Uterus (tissue), 2 donors: ENCODE data around the gene FEZF2.

Source experiments
- CTCF ChIP-seq, 4 experiments: fragments of 200-600 bp in 2 of 4; fragments of 450-650 bp in 2 of 4; sonication (generic) in 2 of 4; IDR thresholded peaks; one replicate each; pipeline ENCODE4 v1.5.1; 2016 to 2019; ENCODE audit warnings: antibody characterized with exemption in 4 of 4, mild to moderate bottlenecking in 2 of 4, moderate library complexity in 1 of 4
- POLR2A ChIP-seq, 2 donors: fragments of 450-650 bp; IDR thresholded peaks; one replicate each; pipeline ENCODE4 v1.6.1; 2016; ENCODE audit warnings: antibody characterized with exemption in 2 of 2, mild to moderate bottlenecking in 1 of 2, moderate library complexity in 1 of 2

GRCh38 chr3:62415312-62415801 lies 42.0 kb upstream of the FEZF2 start:
- no peak for TF ChIP-seq CTCF (IDR thresholded peaks at IDR 0.05)
- no peak for TF ChIP-seq POLR2A (IDR thresholded peaks at IDR 0.05)
